ENCODE data around the gene VASH1. TPM values are rescaled to one million over a fixed set of nuclear protein-coding genes. Genes with fewer than 3 reads are reported as not detected.
A peak's percentile ranks its signal among the peaks of the same experiment; 100 is the strongest.

Gene VASH1
- total RNA-seq, 4 donors from 2014 or later = 5.6 to 17.5 (median 9.2) TPM

- TF ChIP-seq POLR2A (IDR thresholded peaks at IDR 0.05; ENCODE audit: low read depth) (no peak), EP300 (IDR thresholded peaks at IDR 0.05) (no peak), POLR2AphosphoS5 (IDR thresholded peaks at IDR 0.05) (no peak), CTCF (IDR thresholded peaks at IDR 0.05) (no peak)
- no peak for DNase-seq (ENCODE audit: extremely low spot score)
- peak overlapping the region; percentile 73 to 95 (median 78) for H3K4me3 ChIP-seq
- H3K36me3 ChIP-seq = peaks cover 0 to 3% (median 0%) of the 10 kb centered on the region in 4 donors
- peaks cover 17 to 52% (median 46%) of the 10 kb centered on the region in 4 donors for H3K4me1 ChIP-seq
- H3K27me3 ChIP-seq = no peaks in the 10 kb centered on the region
- peak overlapping the region; percentile 68 to 85 (median 76) for H3K27ac ChIP-seq (replicated peaks in 1 of 4)
- 22% methylated on average over 19 of the region's 28 CpGs for WGBS
- intact Hi-C loops (cut with DNase I) = no loop called here
- H3K9me3 ChIP-seq = no peaks in the 10 kb centered on the region
Observed at GRCh38 chr14:76762411-76763095, 1.3 kb downstream of the VASH1 start.

GRCh38 chr14:76763096-76764041 is 2.1 kb downstream of the VASH1 start:
- Histone ChIP-seq H3K9me3 (no peaks in the 10 kb centered on the region), H3K36me3 (peaks cover 0 to 3% (median 0%) of the 10 kb centered on the region in 4 donors), H3K4me1 (peaks cover 23 to 60% (median 54%) of the 10 kb centered on the region in 4 donors), H3K27me3 (no peaks in the 10 kb centered on the region), H3K27ac (replicated peaks in 1 of 4) (peak overlapping the region; percentile 53 to 85 (median 72)), H3K4me3 (peak overlapping the region; percentile 73 to 95 (median 78))
- TF ChIP-seq CTCF (IDR thresholded peaks at IDR 0.05) (no peak), EP300 (IDR thresholded peaks at IDR 0.05) (no peak), POLR2AphosphoS5 (IDR thresholded peaks at IDR 0.05) (no peak), POLR2A (IDR thresholded peaks at IDR 0.05; ENCODE audit: low read depth) (no peak)
- no peak for DNase-seq (ENCODE audit: extremely low spot score)
- intact Hi-C loops (cut with DNase I) = no loop called here
- 71% methylated on average over 14 of the region's 14 CpGs for WGBS

GRCh38 chr14:76765461-76765931 is 4.2 kb downstream of the VASH1 start:
- 87% methylated on average over 5 of the region's 6 CpGs for WGBS
- H3K27ac ChIP-seq (replicated peaks in 1 of 4) = peak overlapping the region in 1 of 4 donors; percentile 36
- TF ChIP-seq EP300 (IDR thresholded peaks at IDR 0.05) (no peak), CTCF (IDR thresholded peaks at IDR 0.05) (no peak), POLR2A (IDR thresholded peaks at IDR 0.05; ENCODE audit: low read depth) (no peak), POLR2AphosphoS5 (IDR thresholded peaks at IDR 0.05) (no peak)

DNA sequence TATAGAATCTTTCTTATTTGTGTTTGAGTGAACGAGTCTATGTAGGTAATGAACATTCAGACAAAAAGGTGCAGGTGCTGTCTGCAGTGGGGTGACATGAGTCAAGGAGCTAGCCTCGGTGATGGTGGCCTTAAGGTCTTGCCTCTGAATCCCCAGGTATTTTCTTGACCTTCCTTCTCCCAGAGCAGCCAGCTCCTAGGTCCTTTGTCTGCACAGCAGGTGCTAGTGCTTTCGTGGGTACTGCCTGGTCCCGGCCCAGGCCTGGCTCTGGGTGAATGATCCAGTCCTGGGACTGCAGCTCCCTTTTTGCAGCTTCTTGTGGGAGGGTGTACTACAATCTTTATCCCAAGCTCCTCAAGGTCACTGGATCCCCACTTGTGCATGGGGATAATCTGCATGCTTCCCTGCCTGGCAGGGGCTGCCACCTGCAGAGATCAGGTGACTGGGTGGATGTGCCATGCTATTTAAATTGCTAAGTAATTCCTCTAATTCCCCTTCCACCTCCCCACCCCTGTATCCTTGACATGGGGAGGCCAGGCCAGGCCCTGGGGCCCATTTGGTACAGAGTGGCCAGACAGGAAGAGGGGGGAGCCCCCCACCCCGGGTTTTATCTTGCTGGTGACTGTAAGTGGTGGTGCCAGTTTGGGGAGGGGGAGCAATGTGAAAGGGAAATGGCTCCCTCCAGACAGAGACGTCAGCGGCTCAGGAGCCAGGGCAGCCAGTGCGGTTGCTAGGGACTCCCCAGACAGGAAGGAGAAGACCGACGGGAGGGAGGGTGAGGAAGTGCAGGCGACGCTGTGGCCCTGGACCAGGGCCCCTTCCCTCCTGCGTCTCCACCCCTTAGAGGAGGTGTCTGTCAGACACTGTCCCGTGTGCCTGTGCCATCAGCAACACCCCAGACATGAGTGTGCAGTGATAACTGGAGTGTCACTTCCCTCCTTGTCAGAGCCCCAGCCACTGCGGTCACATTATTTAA is 6.7 kb downstream of the VASH1 start:
- Histone ChIP-seq H3K4me3 (no peak overlapping the region), H3K36me3 (peaks cover 0 to 9% (median 2%) of the 10 kb centered on the region in 4 donors), H3K4me1 (peaks cover 38 to 68% (median 47%) of the 10 kb centered on the region in 4 donors), H3K9me3 (no peaks in the 10 kb centered on the region), H3K27ac (replicated peaks in 1 of 4) (peak overlapping the region in 3 of 4 donors; percentile 43 to 70 (median 69)), H3K27me3 (no peaks in the 10 kb centered on the region)
- TF ChIP-seq POLR2AphosphoS5 (IDR thresholded peaks at IDR 0.05) (peak in 1 of 2 donors; percentile 18), CTCF (IDR thresholded peaks at IDR 0.05) (no peak)
- intact Hi-C loops (cut with DNase I) = no loop called here
- no peak for DNase-seq (ENCODE audit: extremely low spot score)
- WGBS = 59% methylated on average over 11 of the region's 15 CpGs

More at GRCh38 chr14:76765461-76765931, 4.2 kb downstream of the VASH1 start:
- H3K36me3 ChIP-seq = peaks cover 0 to 9% (median 2%) of the 10 kb centered on the region in 4 donors
- H3K9me3 ChIP-seq = no peaks in the 10 kb centered on the region
- DNase-seq (ENCODE audit: extremely low spot score) = no peak
- intact Hi-C loops (cut with DNase I) = no loop called here
- no peak overlapping the region for H3K4me3 ChIP-seq
- H3K4me1 ChIP-seq = peaks cover 32 to 69% (median 58%) of the 10 kb centered on the region in 4 donors
- H3K27me3 ChIP-seq = no peaks in the 10 kb centered on the region

Measured in esophagus muscularis mucosa (tissue), 4 donors.